ENCODE data around the gene COL18A1. TPM values are rescaled to one million over a fixed set of nuclear protein-coding genes. Genes with fewer than 3 reads are reported as not detected.

COL18A1 gene
- total and polyA plus RNA-seq, 2 of the 8 experiments (the other 6 are each of a cell fraction or from before 2014, with no cell fraction given), result 145 to 201 TPM

DNA sequence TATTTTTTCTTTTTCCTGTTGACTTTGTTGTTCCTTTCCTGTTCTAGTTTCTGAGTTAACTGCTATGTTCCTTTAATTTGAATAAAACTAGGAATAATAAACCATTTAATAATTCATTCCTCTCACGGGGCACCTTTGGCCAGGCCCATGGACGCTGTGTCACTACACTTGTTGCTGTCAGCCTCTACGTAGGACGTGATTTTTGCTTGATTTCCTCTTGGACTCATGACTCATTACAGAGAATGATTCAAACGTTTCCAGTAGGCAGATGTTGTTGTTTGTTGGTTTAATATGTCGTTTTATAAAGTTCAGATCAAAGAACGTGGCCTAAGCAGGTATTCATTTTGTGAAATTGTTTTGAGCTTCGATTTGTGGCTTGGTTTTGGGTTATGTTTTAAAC is 146.4 kb downstream of the COL18A1 start:
- H3K4me2 ChIP-seq (ENCODE audit: insufficient read depth in 1 of 2, low read depth in 2 of 2, low read length in 2 of 2), result no peak overlapping the region

More for the DNA sequence above, 146.4 kb downstream of the COL18A1 start:
- no peak overlapping the region for H3K9ac ChIP-seq (replicated peaks in 1 of 4; ENCODE audit: extremely low read depth in 1 of 4, low read depth in 3 of 4, low read length in 3 of 4)
- H3K14ac ChIP-seq (ENCODE audit: insufficient read length), result no peak overlapping the region
- POLR2A ChIA-PET (ENCODE audit: partially characterized antibody), result interaction anchor here (0.6 kb wide), 1 partner anchor 1069 kb away, joined by 4 read pairs; no protein-coding TSS in a partner anchor
- no peaks in the 10 kb centered on the region for H3K9me3 ChIP-seq (ENCODE audit: insufficient read depth in 2 of 2, low read depth in 1 of 2, low read length in 1 of 2)
- no peak overlapping the region for H3K4ac ChIP-seq (replicated peaks; ENCODE audit: insufficient read length, low read depth, low read length)
- H3K27ac ChIP-seq (ENCODE audit: low read depth, low read length), result no peak overlapping the region
- H2AFZ ChIP-seq (ENCODE audit: low read length), result no peak overlapping the region
- no peaks in the 10 kb centered on the region for H3K36me3 ChIP-seq (ENCODE audit: control insufficient read depth in 2 of 4, insufficient read depth in 4 of 4, low read length in 3 of 4)
- no peak for TF ChIP-seq POU5F1 (IDR thresholded peaks at IDR 0.05; ENCODE audit: low read depth, low read length)
- TF ChIP-seq CHD2 (IDR thresholded peaks at IDR 0.05; ENCODE audit: low read length), result no peak
- TF ChIP-seq BCL11A (IDR thresholded peaks at IDR 0.05; ENCODE audit: low read depth in 2 of 2, low read length in 2 of 2), result no peak
- no peak for TF ChIP-seq TAF7 (optimal IDR thresholded peaks at IDR 0.05; ENCODE audit: borderline replicate concordance, low read depth, low read length)
- no peak for TF ChIP-seq CHD1 (IDR thresholded peaks at IDR 0.05; ENCODE audit: low read depth, low read length)
- TF ChIP-seq KDM4A (IDR thresholded peaks at IDR 0.05; ENCODE audit: low read depth, low read length, severe bottlenecking), result no peak
- TF ChIP-seq RNF2 (IDR thresholded peaks at IDR 0.05; ENCODE audit: borderline replicate concordance, low read depth, low read length, missing control alignments, poor library complexity, severe bottlenecking), result no peak
- TF ChIP-seq CREB1 (IDR thresholded peaks at IDR 0.05), result no peak
- no peak for TF ChIP-seq ASH2L (IDR thresholded peaks at IDR 0.05; ENCODE audit: low read length)
- TF ChIP-seq SIN3A (conservative IDR thresholded peaks at IDR 0.05 in 1 of 2, IDR thresholded peaks at IDR 0.05 in 1 of 2; ENCODE audit: low read depth in 1 of 2, low read length in 2 of 2), result no peak
- no peak for TF ChIP-seq TCF12 (IDR thresholded peaks at IDR 0.05; ENCODE audit: low read depth, low read length)
- no peak overlapping the region for H2AK5ac ChIP-seq (ENCODE audit: low read depth, low read length)
- no peak overlapping the region for H3K4me3 ChIP-seq (ENCODE audit: extremely low read depth in 1 of 4, insufficient read depth in 2 of 4, low read depth in 3 of 4, low read length in 4 of 4)
- no peaks in the 10 kb centered on the region for H3K79me1 ChIP-seq (ENCODE audit: low read depth, low read length)
- H3K23me2 ChIP-seq (ENCODE audit: low read depth, low read length), result peaks cover 4% of the 10 kb centered on the region; the same call in 1 of the 2 replicates
- no peak overlapping the region for H3K23ac ChIP-seq (ENCODE audit: insufficient read length)
- H4K8ac ChIP-seq (ENCODE audit: extremely low read depth, insufficient read depth, low read length), result no peak overlapping the region
- H3K27me3 ChIP-seq (replicated peaks in 1 of 4; ENCODE audit: control insufficient read depth in 3 of 4, extremely low read depth in 1 of 4, insufficient read depth in 3 of 4, low read length in 3 of 4), result no peaks in the 10 kb centered on the region; a peak in 1 of 7 replicates
- H2BK20ac ChIP-seq (ENCODE audit: low read length), result no peak overlapping the region
- CTCF ChIA-PET (ENCODE audit: partially characterized antibody), result interaction anchor here (0.5 to 1.6 kb wide), 3 partner anchors 25 to 932 kb away, joined by 3 to 7 read pairs (median 4); no protein-coding TSS in a partner anchor
- no peak overlapping the region for H4K91ac ChIP-seq (replicated peaks; ENCODE audit: insufficient read length, low read length)
- FAIRE-seq, result no peak
- no peak overlapping the region; the same call in 1 of the 2 replicates for H3K18ac ChIP-seq (ENCODE audit: extremely low read depth, low read length)
- DNase-seq (ENCODE audit: low read depth in 1 of 2, low spot score in 2 of 2), result no peak
- H3K56ac ChIP-seq (replicated peaks; ENCODE audit: insufficient read length, low read depth, low read length), result no peak overlapping the region
- no peaks in the 10 kb centered on the region for H3K79me2 ChIP-seq (ENCODE audit: control insufficient read depth in 1 of 2, insufficient read depth in 2 of 2, low read length in 2 of 2)
- no peak overlapping the region for H2BK120ac ChIP-seq (replicated peaks; ENCODE audit: low read depth, low read length)
- no peak overlapping the region for H2BK12ac ChIP-seq (ENCODE audit: low read depth, low read length)
- WGBS, 2 experiments (ENCODE audit: extremely low coverage in 1 of 2, insufficient coverage in 1 of 2, insufficient read length in 1 of 2, insufficient replicate concordance in 2 of 2, low coverage in 1 of 2, low lambda C conversion rate in 2 of 2, missing lambda C conversion rate in 1 of 2), result 89% methylated on average over 8 of the region's 8 CpGs; no CpG with 5 or more reads in 1 of the 2 experiments
- H2BK15ac ChIP-seq (ENCODE audit: low read length), result no peak overlapping the region
- no peak overlapping the region for H2BK5ac ChIP-seq (ENCODE audit: low read depth, low read length)
- peaks cover 0 to 9% (median 1%) of the 10 kb centered on the region in 4 experiments; a peak in 4 of 7 replicates for H3K4me1 ChIP-seq (replicated peaks in 1 of 4; ENCODE audit: control insufficient read depth in 3 of 4, insufficient read depth in 4 of 4, low read length in 3 of 4)
- no peaks in the 10 kb centered on the region for H4K20me1 ChIP-seq (replicated peaks in 1 of 2; ENCODE audit: control insufficient read depth in 1 of 2, insufficient read depth in 2 of 2, low read length in 2 of 2)
- no peak overlapping the region for H4K5ac ChIP-seq (ENCODE audit: insufficient read length, low read depth, low read length)

Data from H1 (cell line).